Neural cell (in vitro differentiated cells): Measurements from ENCODE around the gene KRTAP13-3.

Source experiments
- MXI1 ChIP-seq: fragments of 450-650 bp; conservative IDR thresholded peaks from 2 replicates; pipeline ENCODE4 v1.6.1; 2014; ENCODE audit warnings: antibody characterized with exemption, mild to moderate bottlenecking; ENCODE audit not compliant: poor library complexity, severe bottlenecking
- POLR2AphosphoS5 ChIP-seq: IDR thresholded peaks from 2 replicates; pipeline ENCODE4 v1.6.1; 2012
- SMC3 ChIP-seq: fragments of 450-650 bp; conservative IDR thresholded peaks from 2 replicates; pipeline ENCODE4 v1.6.1; 2014; ENCODE audit warnings: antibody characterized with exemption, mild to moderate bottlenecking, moderate library complexity; ENCODE audit not compliant: poor library complexity
- TAF1 ChIP-seq: IDR thresholded peaks from 2 replicates; pipeline ENCODE4 v1.6.1; 2012; ENCODE audit warnings: low read depth
- TF ChIP-seq, protein P1 (sequence below): fragments of 450-650 bp; IDR thresholded peaks from 2 replicates; pipeline ENCODE4 v1.5.1; 2014; ENCODE audit warnings: antibody characterized with exemption, mild to moderate bottlenecking, moderate library complexity; ENCODE audit not compliant: poor library complexity, severe bottlenecking
- TF ChIP-seq, protein P2 (sequence below): IDR thresholded peaks from 2 replicates; pipeline ENCODE4 v1.6.1; 2012; ENCODE audit warnings: borderline replicate concordance

DNA sequence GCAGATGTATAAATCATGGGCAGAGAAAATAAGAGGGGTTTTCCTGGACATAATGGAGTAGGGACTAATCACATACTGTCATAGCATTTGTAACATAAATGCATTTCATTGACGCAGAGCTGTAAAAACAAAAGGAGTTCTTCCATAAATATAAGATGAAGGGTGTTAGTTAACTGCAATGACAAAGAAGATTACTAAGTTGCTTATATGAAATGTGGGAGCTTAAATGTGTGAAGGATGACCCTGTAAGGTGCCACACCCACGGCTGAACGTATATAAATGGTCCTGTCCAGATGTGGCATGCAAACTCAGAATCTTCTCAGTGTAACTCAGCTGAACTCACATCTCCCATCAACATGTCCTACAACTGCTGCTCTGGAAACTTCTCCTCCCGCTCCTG, 30.0 kb downstream of the KRTAP13-3 start, which contains the start of gene KRTAP13-1:
- TF ChIP-seq, protein P1, sequence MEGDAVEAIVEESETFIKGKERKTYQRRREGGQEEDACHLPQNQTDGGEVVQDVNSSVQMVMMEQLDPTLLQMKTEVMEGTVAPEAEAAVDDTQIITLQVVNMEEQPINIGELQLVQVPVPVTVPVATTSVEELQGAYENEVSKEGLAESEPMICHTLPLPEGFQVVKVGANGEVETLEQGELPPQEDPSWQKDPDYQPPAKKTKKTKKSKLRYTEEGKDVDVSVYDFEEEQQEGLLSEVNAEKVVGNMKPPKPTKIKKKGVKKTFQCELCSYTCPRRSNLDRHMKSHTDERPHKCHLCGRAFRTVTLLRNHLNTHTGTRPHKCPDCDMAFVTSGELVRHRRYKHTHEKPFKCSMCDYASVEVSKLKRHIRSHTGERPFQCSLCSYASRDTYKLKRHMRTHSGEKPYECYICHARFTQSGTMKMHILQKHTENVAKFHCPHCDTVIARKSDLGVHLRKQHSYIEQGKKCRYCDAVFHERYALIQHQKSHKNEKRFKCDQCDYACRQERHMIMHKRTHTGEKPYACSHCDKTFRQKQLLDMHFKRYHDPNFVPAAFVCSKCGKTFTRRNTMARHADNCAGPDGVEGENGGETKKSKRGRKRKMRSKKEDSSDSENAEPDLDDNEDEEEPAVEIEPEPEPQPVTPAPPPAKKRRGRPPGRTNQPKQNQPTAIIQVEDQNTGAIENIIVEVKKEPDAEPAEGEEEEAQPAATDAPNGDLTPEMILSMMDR = no peak
- TF ChIP-seq, protein P2, sequence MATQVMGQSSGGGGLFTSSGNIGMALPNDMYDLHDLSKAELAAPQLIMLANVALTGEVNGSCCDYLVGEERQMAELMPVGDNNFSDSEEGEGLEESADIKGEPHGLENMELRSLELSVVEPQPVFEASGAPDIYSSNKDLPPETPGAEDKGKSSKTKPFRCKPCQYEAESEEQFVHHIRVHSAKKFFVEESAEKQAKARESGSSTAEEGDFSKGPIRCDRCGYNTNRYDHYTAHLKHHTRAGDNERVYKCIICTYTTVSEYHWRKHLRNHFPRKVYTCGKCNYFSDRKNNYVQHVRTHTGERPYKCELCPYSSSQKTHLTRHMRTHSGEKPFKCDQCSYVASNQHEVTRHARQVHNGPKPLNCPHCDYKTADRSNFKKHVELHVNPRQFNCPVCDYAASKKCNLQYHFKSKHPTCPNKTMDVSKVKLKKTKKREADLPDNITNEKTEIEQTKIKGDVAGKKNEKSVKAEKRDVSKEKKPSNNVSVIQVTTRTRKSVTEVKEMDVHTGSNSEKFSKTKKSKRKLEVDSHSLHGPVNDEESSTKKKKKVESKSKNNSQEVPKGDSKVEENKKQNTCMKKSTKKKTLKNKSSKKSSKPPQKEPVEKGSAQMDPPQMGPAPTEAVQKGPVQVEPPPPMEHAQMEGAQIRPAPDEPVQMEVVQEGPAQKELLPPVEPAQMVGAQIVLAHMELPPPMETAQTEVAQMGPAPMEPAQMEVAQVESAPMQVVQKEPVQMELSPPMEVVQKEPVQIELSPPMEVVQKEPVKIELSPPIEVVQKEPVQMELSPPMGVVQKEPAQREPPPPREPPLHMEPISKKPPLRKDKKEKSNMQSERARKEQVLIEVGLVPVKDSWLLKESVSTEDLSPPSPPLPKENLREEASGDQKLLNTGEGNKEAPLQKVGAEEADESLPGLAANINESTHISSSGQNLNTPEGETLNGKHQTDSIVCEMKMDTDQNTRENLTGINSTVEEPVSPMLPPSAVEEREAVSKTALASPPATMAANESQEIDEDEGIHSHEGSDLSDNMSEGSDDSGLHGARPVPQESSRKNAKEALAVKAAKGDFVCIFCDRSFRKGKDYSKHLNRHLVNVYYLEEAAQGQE = no peak
- TF ChIP-seq TAF1 = no peak
- TF ChIP-seq SMC3 = no peak
- TF ChIP-seq MXI1 = no peak
- no peak for TF ChIP-seq POLR2AphosphoS5
